ENCODE results near the gene OLFML2A.
A peak's percentile ranks its signal among the peaks of the same experiment; 100 is the strongest.
"Not testable (repeated sequence)": the region's sequence is repeated elsewhere in the genome, so short reads cannot be mapped to it uniquely, and the experiment has no call there.

OLFML2A gene

GRCh38 chr9:124831642-124832364, 54.9 kb downstream of the OLFML2A start:
- no peak for DNase-seq

- DNase-seq, result no peak
Measured at GRCh38 chr9:124834591-124834990, 57.7 kb downstream of the OLFML2A start.

DNA sequence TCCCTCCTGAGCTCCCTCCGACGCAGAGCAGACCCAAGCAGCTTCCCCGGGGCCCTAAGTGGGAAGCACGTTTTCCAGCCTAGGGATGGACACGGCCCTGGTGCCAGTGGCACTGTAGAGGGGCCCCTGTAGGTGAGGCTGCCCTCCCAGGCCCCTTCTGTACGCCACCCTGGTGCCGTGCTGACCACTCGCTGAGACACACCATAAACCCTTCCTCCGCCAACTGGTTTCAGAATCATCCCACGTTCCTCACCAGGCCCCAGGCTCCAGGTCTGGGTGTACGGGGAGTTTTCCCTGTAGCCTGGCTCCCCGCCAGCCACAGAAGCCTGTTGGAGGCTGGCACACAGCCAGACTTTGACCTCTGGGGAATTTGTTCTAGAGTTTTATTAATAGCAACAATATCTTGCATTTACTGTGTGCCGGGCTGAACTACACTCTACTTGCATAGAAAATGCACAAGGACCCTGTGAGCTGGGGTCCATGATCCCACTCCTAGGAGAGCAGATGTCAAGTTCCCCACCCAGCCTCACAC, 58.2 kb downstream of the OLFML2A start:
- no peak for DNase-seq

- not testable (repeated sequence) for DNase-seq
Measured at GRCh38 chr9:124838132-124838531, 61.2 kb downstream of the OLFML2A start.

- not testable (repeated sequence) for DNase-seq
Measured at GRCh38 chr9:124838567-124839275, 61.8 kb downstream of the OLFML2A start.

- no peak for DNase-seq
Measured at GRCh38 chr9:124839612-124840299, 62.8 kb downstream of the OLFML2A start.

- DNase-seq, result no peak
Measured at GRCh38 chr9:124840300-124840833, 63.4 kb downstream of the OLFML2A start.

DNA sequence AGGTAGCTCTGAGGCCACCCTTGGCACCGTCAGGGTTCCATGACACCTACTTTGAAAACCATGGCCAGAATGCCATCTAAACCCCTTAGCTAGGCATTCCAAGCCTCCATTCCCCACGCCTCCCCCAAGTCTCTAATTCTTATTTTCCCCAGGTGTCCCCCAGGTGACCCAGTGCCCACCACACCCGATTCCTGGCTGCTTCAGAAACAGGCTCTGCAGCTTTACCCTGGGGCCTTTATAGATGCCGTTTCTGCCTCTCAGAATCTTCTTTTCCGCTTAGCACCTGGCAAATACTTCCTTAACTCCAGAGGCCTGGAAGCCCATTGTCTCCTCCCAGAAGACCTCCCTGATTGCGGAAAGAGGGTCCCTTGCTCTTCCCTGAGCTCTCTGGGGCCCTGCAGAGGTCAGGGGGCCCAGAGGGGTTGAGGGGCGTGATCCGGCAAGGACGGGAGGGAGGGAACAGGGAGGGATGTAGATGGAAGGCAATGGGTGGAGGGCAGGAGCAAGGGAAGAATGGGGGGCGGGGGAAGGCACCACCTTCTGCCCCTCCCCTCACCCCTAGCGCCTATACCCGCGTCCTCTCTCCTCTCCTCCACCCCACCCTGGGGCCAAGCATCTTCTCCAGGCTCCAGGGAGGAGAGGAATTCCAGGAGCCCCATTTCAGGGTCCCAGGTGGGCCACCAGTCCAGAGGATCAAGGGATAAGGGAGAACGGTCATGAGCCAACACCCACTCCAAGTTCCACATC, 64.3 kb downstream of the OLFML2A start:
- DNase-seq, result no peak

GRCh38 chr9:124843456-124844034, 66.6 kb downstream of the OLFML2A start:
- no peak for DNase-seq

DNA sequence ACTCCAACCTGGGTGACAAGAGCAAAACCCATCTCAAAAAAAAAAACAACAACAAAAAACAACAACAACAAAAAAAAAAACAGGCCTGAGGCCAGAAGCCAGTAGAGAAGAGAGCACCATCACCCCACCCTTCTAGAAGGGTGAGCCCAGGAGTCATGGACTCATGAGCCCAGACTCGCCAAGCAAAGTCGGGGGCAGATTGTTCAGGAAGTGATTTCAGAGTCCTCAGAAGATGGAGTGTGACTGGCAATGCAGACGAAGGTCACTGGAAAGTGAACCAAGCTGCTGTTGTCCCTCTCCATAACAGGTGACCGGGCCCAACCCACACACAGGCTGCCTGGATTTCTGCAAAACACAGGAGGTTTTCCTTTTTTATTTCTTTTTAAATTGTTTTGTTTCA, 67.4 kb downstream of the OLFML2A start:
- DNase-seq, result no peak

- not testable (repeated sequence) for DNase-seq
Measured at GRCh38 chr9:124846467-124846866, 69.5 kb downstream of the OLFML2A start.

DNA sequence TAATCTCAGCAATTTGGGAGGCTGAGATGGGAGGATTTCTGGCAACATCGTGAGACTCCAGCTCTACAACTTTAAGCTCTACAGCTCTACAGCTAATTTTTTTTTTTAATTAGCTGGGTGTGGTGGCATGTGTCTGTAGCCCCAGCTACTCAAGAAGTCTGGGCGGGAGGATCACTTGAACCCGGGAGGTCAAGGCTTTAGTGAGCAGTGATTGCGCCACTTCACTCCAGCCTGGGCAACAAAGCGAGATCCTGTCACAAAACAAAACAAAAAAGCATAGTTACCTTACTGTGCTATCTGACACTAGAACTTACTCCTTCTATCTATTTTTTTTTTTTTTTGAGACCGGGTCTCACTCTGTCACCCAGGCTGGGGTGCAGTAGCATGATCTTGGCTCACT, 70.0 kb downstream of the OLFML2A start:
- no peak for DNase-seq

- no peak for DNase-seq
Measured at GRCh38 chr9:124849801-124850200, 72.9 kb downstream of the OLFML2A start.

DNA sequence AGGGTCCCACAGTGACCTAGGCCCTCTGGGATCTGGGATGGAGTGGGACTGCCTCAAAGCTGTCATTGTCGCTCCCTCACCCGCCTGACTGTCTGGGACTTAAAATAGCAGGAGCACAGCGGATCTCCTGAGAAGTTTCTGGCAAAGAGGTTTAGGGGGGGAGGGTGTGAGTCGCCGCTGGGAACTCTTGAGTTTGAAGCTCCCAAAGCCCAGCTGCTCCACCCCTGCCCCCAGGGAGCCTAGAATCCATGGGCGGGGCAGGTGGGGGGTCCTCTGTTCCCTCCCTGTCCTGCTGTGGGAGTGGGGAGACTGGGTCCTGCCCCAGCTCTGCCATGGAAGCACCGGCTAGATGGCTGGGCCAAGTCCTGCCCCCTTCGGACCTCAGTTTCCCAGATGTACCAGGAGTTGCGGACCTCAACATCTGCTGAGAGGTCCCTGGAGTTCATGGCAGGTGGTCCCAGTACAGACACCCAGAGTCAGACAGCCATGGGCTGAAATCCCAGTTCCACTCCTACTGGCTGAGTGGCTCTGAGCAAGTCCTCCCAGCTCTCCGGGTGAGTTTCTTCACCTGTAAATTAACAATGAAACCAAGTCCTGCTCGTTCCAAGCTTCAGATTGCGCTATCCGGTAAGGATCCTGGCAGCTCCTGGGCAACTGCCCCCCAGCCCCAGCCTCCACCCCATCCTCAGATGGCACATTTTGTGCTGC, 75.3 kb downstream of the OLFML2A start:
- no peak for DNase-seq

DNA sequence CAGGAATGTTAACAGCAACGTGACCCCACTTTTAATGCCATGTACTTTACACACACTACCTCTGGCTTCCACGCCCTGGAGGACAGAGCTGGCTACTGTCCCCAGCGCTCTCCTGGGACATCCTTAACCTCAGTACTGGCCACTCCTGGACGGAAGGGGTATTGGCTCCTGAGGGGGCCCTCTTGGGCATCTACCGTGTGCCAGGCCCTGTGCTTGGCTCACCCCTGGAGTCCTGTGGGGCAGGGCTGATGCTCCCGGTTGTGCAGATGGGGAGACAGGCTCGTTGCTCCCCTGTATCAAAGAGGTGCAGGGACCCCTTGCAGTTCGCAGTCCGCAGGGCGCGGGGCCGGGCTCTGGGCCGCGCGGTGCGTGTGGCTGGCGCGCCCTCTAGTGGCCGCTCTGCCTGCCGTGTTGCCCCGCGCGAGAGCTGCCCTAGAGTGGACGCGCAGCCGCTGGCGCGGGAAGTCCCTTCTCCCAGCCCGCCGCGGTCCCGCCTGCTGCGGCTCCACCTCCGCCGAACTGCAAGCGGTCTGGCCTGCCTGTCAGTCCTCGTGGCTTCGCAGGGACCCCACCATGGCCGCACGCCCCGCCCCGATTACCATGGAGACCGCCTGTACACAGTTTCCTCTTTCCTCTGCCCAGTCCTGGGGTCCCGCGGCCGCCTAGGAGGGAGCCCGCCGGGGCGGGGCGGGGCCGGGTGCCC, 76.0 kb downstream of the OLFML2A start, which contains the start of gene WDR38:
TSS of gene WDR38 (plus strand) at position 632 of the 703 bp plus-strand sequence. CDS start 72 bp downstream, outside the sequence.
- peak; percentile 84 for DNase-seq

- DNase-seq, result no peak
Measured at GRCh38 chr9:124853605-124854143, 76.7 kb downstream of the OLFML2A start.

GRCh38 chr9:124854161-124854560, 77.2 kb downstream of the OLFML2A start:
- no peak for DNase-seq

GRCh38 chr9:124854822-124855221, 77.9 kb downstream of the OLFML2A start:
- no peak for DNase-seq

- DNase-seq, result no peak
Measured at GRCh38 chr9:124855566-124855943, 78.6 kb downstream of the OLFML2A start.
